HG02588 (cell line): Measurements from ENCODE around the gene MAST2.
"Not testable (repeated sequence)": the region's sequence is repeated elsewhere in the genome, so short reads cannot be mapped to it uniquely, and the experiment has no call there.

Experiments
- ATAC-seq: cut with Tn5 transposase; IDR thresholded peaks from one replicate; pipeline ENCODE4 v1.9.1; 2021; ENCODE audit warnings: mild to moderate bottlenecking, moderate library complexity; ENCODE audit not compliant: unreplicated experiment

Gene MAST2

GRCh38 chr1:45930258-45931150 is 127.1 kb downstream of the MAST2 start:
- ATAC-seq = no peak

DNA sequence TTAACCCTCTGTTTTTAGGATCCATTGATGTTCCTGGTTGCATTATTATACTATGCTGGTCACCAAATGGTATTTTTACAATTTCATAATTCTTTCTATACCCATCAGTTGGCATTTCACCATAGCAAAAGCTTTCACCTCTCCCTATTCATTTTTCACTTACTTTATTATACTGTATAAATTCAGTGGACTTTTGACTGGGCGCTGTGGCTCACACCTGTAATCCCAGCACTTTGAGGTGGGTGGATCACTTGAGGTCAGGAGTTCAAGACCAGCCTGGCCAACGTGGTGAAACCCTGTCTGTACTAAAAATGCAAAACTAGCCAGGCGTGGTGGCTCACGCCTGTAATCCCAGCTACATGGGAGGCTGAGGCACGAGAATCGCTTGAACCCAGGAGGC is 128.8 kb downstream of the MAST2 start:
- not testable (repeated sequence) for ATAC-seq

- no peak for ATAC-seq
These were observed 131.5 kb downstream of the MAST2 start for GRCh38 chr1:45934947-45935346.

- no peak for ATAC-seq
These were observed 134.6 kb downstream of the MAST2 start for GRCh38 chr1:45938029-45938428.

- no peak for ATAC-seq
These were observed 139.0 kb downstream of the MAST2 start for GRCh38 chr1:45942411-45942810.

- no peak for ATAC-seq
These were observed 139.8 kb downstream of the MAST2 start for GRCh38 chr1:45943185-45943584.

DNA sequence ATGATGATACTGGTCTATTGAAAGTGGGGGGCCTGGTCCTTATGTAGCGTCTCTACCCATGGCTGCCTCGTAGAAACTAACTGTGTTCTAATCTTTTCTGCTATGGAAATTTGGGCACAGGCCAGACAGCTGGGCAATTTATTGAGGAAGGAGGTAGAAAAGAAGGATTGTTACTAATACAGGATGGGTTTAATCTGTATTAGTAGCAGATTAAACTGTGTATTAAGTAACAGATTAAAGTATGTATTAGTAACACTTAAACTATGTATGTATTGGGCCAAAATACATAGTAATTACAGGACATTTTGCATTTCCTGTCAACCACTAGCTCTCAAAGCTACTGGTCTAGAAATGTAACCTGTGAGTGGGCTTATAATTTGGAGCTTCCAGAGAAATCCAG is 142.0 kb downstream of the MAST2 start:
- no peak for ATAC-seq

DNA sequence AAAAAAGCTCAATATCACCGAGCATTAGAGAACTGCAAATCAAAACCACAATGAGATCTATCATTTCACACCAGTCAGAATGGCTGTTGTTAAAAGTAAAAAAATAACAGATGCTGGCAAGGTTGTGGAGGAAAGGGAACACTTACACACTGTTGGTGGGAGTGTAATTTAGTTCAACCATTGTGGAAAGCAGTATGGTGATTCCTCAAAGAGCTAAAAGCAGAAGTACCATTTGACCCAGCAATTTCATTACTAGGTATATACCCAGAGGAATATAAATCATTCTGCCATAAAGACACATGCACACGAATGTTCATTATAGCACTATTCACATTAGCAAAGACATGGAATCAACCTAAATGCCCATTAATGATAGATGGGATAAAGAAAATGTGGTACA is 146.1 kb downstream of the MAST2 start:
- ATAC-seq = not testable (repeated sequence)

- no peak for ATAC-seq
These were observed 148.7 kb downstream of the MAST2 start for GRCh38 chr1:45952072-45952471.

DNA sequence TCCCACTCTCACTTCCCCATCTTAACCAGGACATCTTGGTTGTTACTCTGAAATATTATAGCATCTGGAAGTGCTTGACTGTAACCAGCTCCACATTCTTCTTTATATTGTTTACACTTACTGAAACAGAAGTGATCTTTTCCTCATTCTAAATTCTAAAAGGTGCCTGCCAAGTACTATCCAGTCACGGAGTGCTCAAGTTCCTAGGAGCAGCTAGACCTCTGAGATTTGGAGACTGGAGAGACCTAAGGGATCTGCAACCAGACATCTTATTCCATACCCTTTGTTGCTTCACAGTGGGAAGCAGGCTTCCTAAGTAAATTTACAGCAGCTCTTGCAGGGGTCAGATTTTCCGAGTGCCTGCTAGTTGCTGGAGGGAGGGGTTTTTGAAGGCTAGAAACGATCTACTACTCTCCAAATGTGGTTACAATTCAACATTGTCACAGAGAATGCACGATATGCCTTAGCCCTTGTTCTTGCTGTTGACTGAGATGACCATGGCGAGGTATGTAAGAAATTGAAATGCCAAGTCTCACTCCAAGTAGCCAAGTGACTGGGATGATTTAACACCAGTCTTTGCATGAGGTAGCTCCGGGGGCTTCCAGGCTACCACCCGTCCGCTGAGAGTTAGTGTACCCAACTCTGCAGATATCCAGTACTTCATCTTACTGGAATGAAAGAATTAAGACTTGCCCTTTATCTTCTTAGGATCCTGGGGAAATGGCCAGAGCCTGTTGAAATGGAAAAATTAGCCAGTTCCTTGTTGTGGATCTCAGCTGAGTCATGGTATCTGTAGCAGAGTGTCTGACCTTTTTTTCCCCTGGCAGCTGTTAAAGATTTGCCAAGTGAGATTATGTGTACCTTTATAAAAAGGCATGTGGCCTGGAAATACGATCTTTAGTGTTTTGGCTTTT is 150.8 kb downstream of the MAST2 start:
- no peak for ATAC-seq

GRCh38 chr1:45957684-45958083 is 154.3 kb downstream of the MAST2 start:
- no peak for ATAC-seq

DNA sequence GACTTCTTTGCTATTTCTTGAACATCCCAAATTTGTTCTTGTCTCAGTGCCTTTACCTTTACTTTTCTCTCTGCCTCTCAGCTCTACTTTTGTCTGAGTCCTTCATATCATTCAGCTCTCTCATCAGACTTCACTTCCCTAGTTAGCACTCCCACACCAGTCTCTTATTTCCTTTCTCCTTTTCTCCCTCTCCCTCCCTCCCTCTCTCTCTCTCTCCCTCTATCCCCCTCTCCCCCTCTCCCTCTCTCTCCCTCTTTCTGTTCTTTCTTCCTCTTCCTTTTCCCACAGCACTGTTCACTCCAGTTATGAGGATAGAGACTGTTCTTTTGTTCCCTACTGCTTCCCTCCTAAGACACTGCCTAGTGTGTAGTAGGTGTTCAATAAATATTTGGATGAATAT is 154.9 kb downstream of the MAST2 start:
- no peak for ATAC-seq

GRCh38 chr1:45960930-45961715 is 157.7 kb downstream of the MAST2 start:
- ATAC-seq = no peak

- not testable (repeated sequence) for ATAC-seq
These were observed 158.5 kb downstream of the MAST2 start for GRCh38 chr1:45961936-45962335.

- no peak for ATAC-seq
These were observed 165.7 kb downstream of the MAST2 start for GRCh38 chr1:45968941-45969666.

DNA sequence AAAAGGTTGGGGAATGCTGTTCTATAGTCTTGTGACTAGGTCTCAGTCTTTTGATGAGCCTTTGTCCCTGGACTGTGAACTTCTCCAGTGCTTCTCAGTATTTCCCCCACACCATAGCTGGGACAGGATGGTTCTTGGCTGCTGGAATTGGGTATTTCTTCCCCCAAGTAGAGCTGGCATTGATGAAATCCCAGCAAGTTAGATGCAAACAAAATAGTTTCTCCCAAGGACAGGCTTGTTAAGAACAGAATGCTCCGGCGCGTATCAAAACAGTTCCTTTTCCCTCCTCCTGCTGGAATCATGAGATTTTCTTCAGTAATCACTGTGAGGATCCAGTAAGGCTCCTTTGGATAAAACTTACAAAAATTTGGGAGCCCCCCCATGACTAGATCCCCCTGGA is 166.5 kb downstream of the MAST2 start:
- no peak for ATAC-seq

DNA sequence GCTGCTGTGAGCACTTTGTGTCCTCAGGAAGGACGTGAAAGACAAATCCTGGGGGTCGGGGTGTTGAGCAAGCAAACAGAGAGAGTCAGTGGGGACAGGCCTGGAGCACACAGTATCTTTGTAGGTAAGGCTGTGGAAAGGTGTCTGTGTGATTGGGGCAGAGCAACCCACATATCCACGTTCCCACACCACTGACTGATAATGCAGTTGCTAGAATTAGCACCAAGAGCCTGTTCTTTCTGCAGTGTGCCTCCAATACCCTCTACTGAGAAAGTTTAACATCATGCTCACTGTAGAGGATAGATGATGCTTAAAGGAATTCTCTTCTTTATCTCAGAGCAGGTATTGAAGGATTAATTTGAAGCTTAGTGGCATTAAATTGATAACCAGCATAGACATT is 167.9 kb downstream of the MAST2 start:
- no peak for ATAC-seq

- ATAC-seq = no peak
These were observed 168.6 kb downstream of the MAST2 start for GRCh38 chr1:45971922-45972531.

DNA sequence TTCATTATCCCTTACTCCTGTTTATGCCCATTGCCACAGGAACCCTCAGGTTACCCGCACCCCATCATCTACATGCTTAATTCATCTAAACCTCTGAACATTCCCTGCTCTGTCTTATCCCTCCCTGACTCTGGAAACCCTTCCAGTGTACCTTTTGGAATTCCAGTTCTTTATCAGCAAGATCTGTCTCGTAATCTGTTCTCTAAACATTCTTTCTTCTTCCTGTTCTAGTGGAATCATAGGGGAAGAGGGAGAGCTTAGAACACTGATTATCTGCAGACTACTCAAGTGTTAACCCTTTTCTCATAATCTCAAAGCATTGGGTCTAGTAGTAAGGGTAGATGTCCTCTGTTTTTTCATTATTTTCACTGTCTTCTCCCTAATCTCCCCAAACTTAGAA is 169.2 kb downstream of the MAST2 start:
- no peak for ATAC-seq

DNA sequence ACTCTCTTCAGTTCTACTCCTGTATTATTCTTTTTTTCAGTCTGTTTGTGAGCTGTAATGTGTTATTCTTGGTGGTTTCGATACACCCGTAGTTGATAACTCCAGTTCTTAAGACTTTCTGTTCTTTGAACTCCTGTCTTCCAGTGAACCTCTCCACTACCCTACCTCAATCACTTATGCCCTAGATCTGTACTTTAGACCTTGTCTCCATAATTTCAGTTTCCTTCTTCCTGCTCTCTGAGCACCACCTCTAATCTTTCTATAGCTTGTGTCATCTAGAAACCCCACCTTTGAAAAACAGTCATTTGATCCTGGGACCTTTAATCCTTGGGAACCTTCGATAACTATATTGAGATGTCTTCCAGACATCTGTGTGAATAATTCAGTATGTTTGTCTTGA is 169.7 kb downstream of the MAST2 start:
- ATAC-seq = no peak
